GM18511 (cell line): ENCODE data around the gene TRIM29.
"Not testable (repeated sequence)": the region's sequence is repeated elsewhere in the genome, so short reads cannot be mapped to it uniquely, and the experiment has no call there.

ENCODE experiments used
- ATAC-seq: cut with Tn5 transposase; IDR thresholded peaks from one replicate; pipeline ENCODE4 v1.9.1; 2021; ENCODE audit warnings: mild to moderate bottlenecking, moderate library complexity; ENCODE audit not compliant: unreplicated experiment

The TRIM29 gene

GRCh38 chr11:120137611-120138521, at the start of gene TRIM29:
TSS of gene TRIM29 (minus strand) at chr11:120138113. CDS start at chr11:120138031, 82 bp downstream.
- ATAC-seq = no peak

- ATAC-seq = peak; percentile 57
Observed at GRCh38 chr11:120186774-120187591, 49.1 kb upstream of the TRIM29 start.

GRCh38 chr11:120186456-120186773, 48.5 kb upstream of the TRIM29 start:
- ATAC-seq = no peak

GRCh38 chr11:120185706-120186455, 48.0 kb upstream of the TRIM29 start:
- ATAC-seq = no peak

GRCh38 chr11:120184946-120185705, 47.2 kb upstream of the TRIM29 start:
- no peak for ATAC-seq

- ATAC-seq = no peak
Observed at GRCh38 chr11:120184371-120184945, 46.5 kb upstream of the TRIM29 start.

- ATAC-seq = no peak
Observed at GRCh38 chr11:120183701-120184141, 45.8 kb upstream of the TRIM29 start.

GRCh38 chr11:120182790-120183491, 45.0 kb upstream of the TRIM29 start:
- ATAC-seq = no peak

- no peak for ATAC-seq
Observed at GRCh38 chr11:120182372-120182771, 44.5 kb upstream of the TRIM29 start.

- no peak for ATAC-seq
Observed at GRCh38 chr11:120181376-120181975, 43.6 kb upstream of the TRIM29 start.

GRCh38 chr11:120180551-120181232, 42.8 kb upstream of the TRIM29 start:
- ATAC-seq = no peak

GRCh38 chr11:120180063-120180462, 42.1 kb upstream of the TRIM29 start:
- ATAC-seq = not testable (repeated sequence)

GRCh38 chr11:120179057-120179672, 41.3 kb upstream of the TRIM29 start:
- no peak for ATAC-seq

- ATAC-seq = no peak
Observed at GRCh38 chr11:120178561-120179056, 40.7 kb upstream of the TRIM29 start.

GRCh38 chr11:120174866-120175265, 37.0 kb upstream of the TRIM29 start:
- ATAC-seq = no peak

- ATAC-seq = no peak
Observed at GRCh38 chr11:120173807-120174206, 35.9 kb upstream of the TRIM29 start.

GRCh38 chr11:120173019-120173705, 35.2 kb upstream of the TRIM29 start:
- no peak for ATAC-seq
